ENCODE measurements around the gene KIAA1671. TPM values are rescaled to one million over a fixed set of nuclear protein-coding genes. Genes with fewer than 3 reads are reported as not detected.
A peak's percentile ranks its signal among the peaks of the same experiment; 100 is the strongest.

Gene KIAA1671
- total and polyA plus RNA-seq, 5 donors from 2014 or later = 0.21 to 3.3 (median 0.65) TPM; not detected in 1

DNA sequence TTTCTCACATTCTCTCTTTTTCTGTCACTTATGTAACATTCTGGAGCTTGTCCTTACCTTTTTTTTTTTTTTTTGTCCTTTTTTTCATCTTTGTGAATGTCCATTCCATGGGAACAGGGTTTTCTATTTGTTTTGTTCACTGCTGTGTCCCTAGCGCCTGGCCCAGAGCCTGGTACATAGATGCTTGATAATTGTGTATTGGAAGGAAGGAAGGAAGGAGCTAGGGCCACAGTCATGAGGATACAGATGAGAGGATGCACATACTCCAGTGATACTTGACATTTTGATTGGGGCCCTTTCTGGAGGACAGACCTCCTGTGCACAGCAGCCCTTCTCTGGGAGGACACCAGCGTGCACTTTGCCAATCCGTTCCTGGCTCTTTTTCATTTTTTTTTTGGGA, 68.9 kb downstream of the KIAA1671 start:
- H3K9me3 Mint-ChIP-seq = peaks cover 0 to 3% (median 0%) of the 10 kb centered on the region in 7 donors
- Histone ChIP-seq H3K4me3 (ENCODE audit: low read depth, low read length) (no peak overlapping the region), H3K36me3 (ENCODE audit: control insufficient read depth, insufficient read depth, low read length) (no peaks in the 10 kb centered on the region), H3K27ac (ENCODE audit: insufficient read depth, low read length, poor library complexity, severe bottlenecking) (no peak overlapping the region), H3K4me1 (ENCODE audit: control insufficient read depth, insufficient read depth, low read length, poor library complexity, severe bottlenecking) (no peaks in the 10 kb centered on the region), H3K9me3 (ENCODE audit: control insufficient read depth in 2 of 2, low read length in 2 of 2) (no peaks in the 10 kb centered on the region), H3K27me3 (ENCODE audit: control insufficient read depth, insufficient read depth, low read length) (no peaks in the 10 kb centered on the region)
- H3K4me1 Mint-ChIP-seq = peaks cover 0 to 4% (median 0%) of the 10 kb centered on the region in 4 donors
- H3K4me3 Mint-ChIP-seq = no peak overlapping the region
- DNase-seq (no peak), ATAC-seq (ENCODE audit: low read depth in 2 of 2) (no peak)
- H3K27ac Mint-ChIP-seq = no peak overlapping the region
- H3K36me3 Mint-ChIP-seq = no peaks in the 10 kb centered on the region
- H3K27me3 Mint-ChIP-seq = peaks cover 26% of the 10 kb centered on the region

DNA sequence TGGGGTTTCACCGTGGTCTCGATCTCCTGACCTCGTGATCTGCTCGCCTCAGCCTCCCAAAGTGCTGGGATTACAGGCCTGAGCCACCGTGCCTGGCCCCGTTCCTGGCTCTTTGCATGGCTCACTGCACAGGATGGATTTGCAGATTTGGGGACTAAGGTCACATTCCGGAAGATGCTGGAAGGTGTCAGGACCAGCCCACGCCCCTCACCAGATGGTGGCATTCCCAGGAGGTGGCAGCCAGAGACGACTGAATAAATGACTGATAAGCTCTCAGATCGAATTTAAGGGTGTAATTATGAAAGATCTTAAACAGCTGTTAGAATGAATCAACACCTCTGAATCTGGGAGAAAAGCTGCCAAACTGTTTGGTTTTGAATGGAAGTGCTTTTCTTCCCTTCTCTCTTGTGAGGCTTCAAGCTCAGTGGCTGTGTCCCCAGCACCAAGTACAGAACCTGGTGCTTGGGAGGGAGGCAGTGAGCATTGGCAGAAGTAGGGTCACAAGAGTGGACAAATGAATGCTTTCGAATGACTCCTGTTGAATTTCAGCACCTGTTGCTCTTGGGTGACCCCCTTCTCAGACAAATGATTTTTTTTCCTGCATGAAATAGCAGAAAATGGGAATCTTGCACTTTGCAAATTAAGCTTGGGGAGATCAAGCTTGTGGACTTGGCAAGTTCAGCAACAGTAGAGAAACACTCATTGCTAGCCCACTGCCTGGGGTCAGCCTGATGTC, 69.6 kb downstream of the KIAA1671 start:
- H3K4me3 Mint-ChIP-seq = no peak overlapping the region
- H3K27ac ChIP-seq (ENCODE audit: insufficient read depth, low read length, poor library complexity, severe bottlenecking) = no peak overlapping the region
- no peaks in the 10 kb centered on the region for H3K27me3 ChIP-seq (ENCODE audit: control insufficient read depth, insufficient read depth, low read length)
- no peak overlapping the region for H3K4me3 ChIP-seq (ENCODE audit: low read depth, low read length)
- H3K9me3 ChIP-seq (ENCODE audit: control insufficient read depth in 2 of 2, low read length in 2 of 2) = no peaks in the 10 kb centered on the region
- peaks cover 0 to 3% (median 0%) of the 10 kb centered on the region in 7 donors for H3K9me3 Mint-ChIP-seq
- no peak for DNase-seq
- H3K36me3 Mint-ChIP-seq = no peaks in the 10 kb centered on the region
- peaks cover 0 to 8% (median 0%) of the 10 kb centered on the region in 4 donors for H3K4me1 Mint-ChIP-seq
- H3K27me3 Mint-ChIP-seq = peaks cover 22% of the 10 kb centered on the region
- H3K4me1 ChIP-seq (ENCODE audit: control insufficient read depth, insufficient read depth, low read length, poor library complexity, severe bottlenecking) = no peaks in the 10 kb centered on the region
- H3K27ac Mint-ChIP-seq = no peak overlapping the region
- H3K36me3 ChIP-seq (ENCODE audit: control insufficient read depth, insufficient read depth, low read length) = no peaks in the 10 kb centered on the region
- no peak for ATAC-seq (ENCODE audit: low read depth in 2 of 2)

DNA sequence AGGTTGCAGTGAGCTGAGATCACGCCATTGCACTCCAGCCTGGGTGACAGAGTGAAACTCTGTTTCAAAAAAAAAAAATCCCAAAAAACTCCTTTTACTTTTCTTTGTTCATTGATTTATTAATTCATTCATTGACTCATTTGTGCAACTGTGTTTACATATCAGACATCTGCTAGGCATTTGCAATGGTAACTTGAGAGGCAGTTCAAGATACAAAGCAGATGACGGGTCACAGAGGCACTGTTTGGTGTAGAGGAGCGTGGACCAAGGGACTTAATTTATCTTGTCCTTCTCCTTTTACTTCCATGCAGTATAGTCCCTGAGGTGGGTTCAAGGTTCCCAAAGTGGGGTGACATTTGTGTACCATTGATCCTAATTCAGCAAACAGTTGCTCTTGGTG, 71.4 kb downstream of the KIAA1671 start:
- H3K36me3 Mint-ChIP-seq = no peaks in the 10 kb centered on the region
- DNase-seq = no peak
- H3K9me3 Mint-ChIP-seq = peaks cover 0 to 3% (median 0%) of the 10 kb centered on the region in 7 donors
- no peak overlapping the region for H3K4me3 Mint-ChIP-seq
- peaks cover 0 to 8% (median 0%) of the 10 kb centered on the region in 4 donors for H3K4me1 Mint-ChIP-seq
- H3K27me3 Mint-ChIP-seq = peaks cover 10% of the 10 kb centered on the region
- Histone ChIP-seq H3K27ac (ENCODE audit: insufficient read depth, low read length, poor library complexity, severe bottlenecking) (no peak overlapping the region), H3K36me3 (ENCODE audit: control insufficient read depth, insufficient read depth, low read length) (no peaks in the 10 kb centered on the region), H3K4me1 (ENCODE audit: control insufficient read depth, insufficient read depth, low read length, poor library complexity, severe bottlenecking) (no peaks in the 10 kb centered on the region), H3K9me3 (ENCODE audit: control insufficient read depth in 2 of 2, low read length in 2 of 2) (no peaks in the 10 kb centered on the region), H3K4me3 (ENCODE audit: low read depth, low read length) (no peak overlapping the region), H3K27me3 (ENCODE audit: control insufficient read depth, insufficient read depth, low read length) (no peaks in the 10 kb centered on the region)
- no peak for ATAC-seq (ENCODE audit: low read depth in 2 of 2)
- no peak overlapping the region for H3K27ac Mint-ChIP-seq

DNA sequence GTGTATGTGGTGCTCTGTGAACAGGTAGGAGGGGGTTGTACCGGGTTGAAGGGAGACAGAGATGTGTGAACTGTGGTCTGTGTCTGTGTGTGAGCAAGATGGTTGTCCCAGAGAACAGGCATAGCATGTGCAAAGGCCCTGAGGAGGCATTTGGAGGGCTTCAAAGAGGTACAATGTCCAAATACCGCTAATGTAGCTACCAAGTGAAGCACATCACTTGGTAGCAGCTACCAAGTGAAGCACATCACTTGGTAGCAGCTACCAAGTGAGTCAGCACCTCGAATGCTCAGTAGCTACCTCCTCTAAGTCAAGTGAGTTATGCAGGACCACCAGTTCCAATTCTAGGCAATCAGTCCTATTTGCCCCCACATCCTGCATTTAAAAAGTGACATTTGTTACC, 72.4 kb downstream of the KIAA1671 start:
- no peaks in the 10 kb centered on the region for H3K9me3 ChIP-seq (ENCODE audit: control insufficient read depth in 2 of 2, low read length in 2 of 2)
- H3K27me3 ChIP-seq (ENCODE audit: control insufficient read depth, insufficient read depth, low read length) = no peaks in the 10 kb centered on the region
- peaks cover 10% of the 10 kb centered on the region for H3K27me3 Mint-ChIP-seq
- no peak overlapping the region for H3K27ac ChIP-seq (ENCODE audit: insufficient read depth, low read length, poor library complexity, severe bottlenecking)
- no peak for ATAC-seq (ENCODE audit: low read depth in 2 of 2)
- no peaks in the 10 kb centered on the region for H3K36me3 Mint-ChIP-seq
- DNase-seq = no peak
- H3K4me3 ChIP-seq (ENCODE audit: low read depth, low read length) = no peak overlapping the region
- H3K4me1 ChIP-seq (ENCODE audit: control insufficient read depth, insufficient read depth, low read length, poor library complexity, severe bottlenecking) = no peaks in the 10 kb centered on the region
- no peaks in the 10 kb centered on the region for H3K36me3 ChIP-seq (ENCODE audit: control insufficient read depth, insufficient read depth, low read length)
- no peak overlapping the region for H3K4me3 Mint-ChIP-seq
- peaks cover 0 to 8% (median 0%) of the 10 kb centered on the region in 4 donors for H3K4me1 Mint-ChIP-seq
- H3K27ac Mint-ChIP-seq = no peak overlapping the region
- peaks cover 0 to 3% (median 0%) of the 10 kb centered on the region in 7 donors for H3K9me3 Mint-ChIP-seq

DNA sequence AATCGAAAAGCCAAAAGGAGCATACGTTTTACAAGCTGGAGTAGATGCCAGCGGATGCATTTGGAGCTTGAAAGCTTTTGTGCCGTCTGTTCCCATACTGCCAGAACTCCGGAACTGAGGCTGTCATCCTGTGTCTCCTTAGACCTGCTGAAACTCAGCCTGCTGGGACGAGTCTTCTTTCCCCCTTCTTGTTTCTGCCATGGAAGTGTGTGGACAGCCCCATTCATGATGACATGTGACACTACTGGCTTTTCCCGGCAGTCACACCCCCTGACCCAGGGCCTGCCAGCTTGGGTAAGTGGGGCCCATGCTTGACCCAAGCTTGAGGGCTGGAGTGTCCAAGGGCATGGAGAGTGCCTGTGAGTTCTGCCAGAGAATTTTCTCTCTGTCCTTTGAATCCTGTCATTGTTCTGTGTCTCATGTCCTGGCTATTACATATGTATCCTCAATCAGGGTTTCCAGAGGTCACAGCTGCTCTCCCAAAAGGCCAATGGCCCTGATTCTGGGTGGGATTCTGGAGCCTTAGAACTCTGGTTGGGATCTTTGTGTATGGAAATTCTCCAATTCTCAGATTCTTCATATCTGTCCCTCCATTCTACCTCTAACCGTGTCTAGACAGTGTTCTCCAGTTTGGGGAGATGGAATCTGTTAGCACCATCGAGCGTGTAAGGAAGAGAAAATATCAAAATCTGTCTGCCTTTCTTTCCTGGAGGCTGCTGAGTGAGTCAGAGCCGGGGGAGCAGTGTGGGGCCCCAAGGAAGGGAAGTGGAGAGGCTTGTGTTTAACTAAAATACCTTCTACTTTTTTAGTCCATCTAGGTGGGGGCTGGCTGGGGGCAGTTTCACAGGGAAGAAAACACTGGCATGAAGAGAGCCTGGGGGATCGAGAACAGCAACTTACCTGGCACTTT, 73.2 kb downstream of the KIAA1671 start:
- Mint-ChIP-seq H3K27ac (no peak overlapping the region), H3K4me3 (peak overlapping the region in 1 of 4 donors; percentile 11)

DNA sequence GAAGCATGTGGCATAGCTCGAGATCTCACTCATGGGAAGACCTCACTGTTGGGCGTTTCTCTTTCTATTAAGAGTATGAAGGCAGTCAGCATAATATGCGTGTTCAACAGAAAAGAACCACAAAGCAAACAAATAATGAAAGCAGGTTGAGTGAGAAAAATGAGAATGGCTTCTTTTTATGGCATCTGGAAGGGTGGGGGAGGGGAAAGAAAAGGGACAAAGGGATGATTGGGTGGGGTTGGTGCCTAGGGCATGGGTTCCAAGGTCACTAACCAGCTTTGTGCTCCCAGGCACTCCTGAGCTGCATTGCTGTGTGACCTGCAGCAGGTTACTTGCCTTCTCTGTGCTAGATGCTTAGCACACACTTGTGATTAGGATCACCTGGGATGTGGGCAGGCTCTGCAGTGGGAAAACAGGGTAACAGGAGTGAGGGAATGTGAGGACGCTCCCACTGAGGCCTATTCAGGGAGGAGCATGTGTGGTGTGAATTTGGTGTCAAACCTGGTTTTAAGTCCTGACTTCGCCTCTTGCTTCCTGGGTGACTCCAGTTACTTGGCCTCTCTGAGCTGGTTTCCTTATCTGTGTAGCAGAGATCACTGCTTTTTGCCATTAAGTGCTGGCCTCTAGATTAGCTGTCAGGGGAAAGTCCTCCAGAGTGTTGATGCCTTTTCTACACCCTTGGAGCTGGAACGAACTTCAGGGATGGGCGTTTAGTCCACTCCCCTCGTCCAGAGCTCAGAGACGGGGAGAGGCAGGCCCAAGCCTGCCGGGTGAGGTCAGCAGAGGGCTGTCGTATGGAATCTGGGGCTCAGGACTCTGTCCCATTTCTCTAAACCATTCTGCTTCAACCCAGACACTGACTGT, 74.8 kb downstream of the KIAA1671 start:
- Mint-ChIP-seq H3K4me3 (no peak overlapping the region), H3K36me3 (no peaks in the 10 kb centered on the region), H3K27ac (no peak overlapping the region), H3K9me3 (no peaks in the 10 kb centered on the region), H3K27me3 (peaks cover 4% of the 10 kb centered on the region), H3K4me1 (peaks cover 0 to 8% (median 0%) of the 10 kb centered on the region in 4 donors)
- Histone ChIP-seq H3K4me1 (ENCODE audit: control insufficient read depth, insufficient read depth, low read length, poor library complexity, severe bottlenecking) (no peaks in the 10 kb centered on the region), H3K27ac (ENCODE audit: insufficient read depth, low read length, poor library complexity, severe bottlenecking) (no peak overlapping the region), H3K27me3 (ENCODE audit: control insufficient read depth, insufficient read depth, low read length) (no peaks in the 10 kb centered on the region), H3K36me3 (ENCODE audit: control insufficient read depth, insufficient read depth, low read length) (no peaks in the 10 kb centered on the region), H3K9me3 (ENCODE audit: control insufficient read depth in 2 of 2, low read length in 2 of 2) (no peaks in the 10 kb centered on the region), H3K4me3 (ENCODE audit: low read depth, low read length) (no peak overlapping the region)
- DNase-seq = peak in 1 of 3 donors; percentile 28
- ATAC-seq (ENCODE audit: low read depth in 2 of 2) = no peak

More for the DNA sequence above, 73.2 kb downstream of the KIAA1671 start:
- H3K36me3 Mint-ChIP-seq = no peaks in the 10 kb centered on the region
- H3K9me3 Mint-ChIP-seq = peaks cover 0 to 2% (median 0%) of the 10 kb centered on the region in 7 donors
- H3K4me1 Mint-ChIP-seq = peaks cover 0 to 8% (median 0%) of the 10 kb centered on the region in 4 donors
- H3K27me3 Mint-ChIP-seq = peaks cover 10% of the 10 kb centered on the region
- DNase-seq = peak in 1 of 3 donors; percentile 30
- Histone ChIP-seq H3K36me3 (ENCODE audit: control insufficient read depth, insufficient read depth, low read length) (no peaks in the 10 kb centered on the region), H3K27me3 (ENCODE audit: control insufficient read depth, insufficient read depth, low read length) (no peaks in the 10 kb centered on the region), H3K4me3 (ENCODE audit: low read depth, low read length) (no peak overlapping the region), H3K27ac (ENCODE audit: insufficient read depth, low read length, poor library complexity, severe bottlenecking) (no peak overlapping the region), H3K9me3 (ENCODE audit: control insufficient read depth in 2 of 2, low read length in 2 of 2) (no peaks in the 10 kb centered on the region), H3K4me1 (ENCODE audit: control insufficient read depth, insufficient read depth, low read length, poor library complexity, severe bottlenecking) (no peaks in the 10 kb centered on the region)
- ATAC-seq (ENCODE audit: low read depth in 2 of 2) = no peak
